A549 (cell line): ENCODE results near the gene MSH2. TPM values are rescaled to one million over a fixed set of nuclear protein-coding genes. Genes with fewer than 3 reads are reported as not detected.
A peak's percentile ranks its signal among the peaks of the same experiment; 100 is the strongest.

ENCODE experiments used
- ATAC-seq, 2 experiments: fragments of 200-7000 bp in 1 of 2; fragments of >200 bp in 1 of 2; cut with Nextera tagmentation in 1 of 2; cut with Tn5 transposase in 1 of 2; 3 replicates each; pipeline versions ENCODE4 v1.8.0 to v1.9.1; 2018 to 2020; ENCODE audit warnings: mild to moderate bottlenecking in 1 of 2, moderate library complexity in 1 of 2
- CTCF ChIA-PET: fragments of 300-600 bp; sonication (Branson Sonifier 250); formaldehyde crosslinking; extraction: SDS; loops from one replicate; lab custom pipeline; 2021; ENCODE audit warnings: antibody characterized with exemption, inconsistent platforms; lab: Yijun Ruan, JAX
- POLR2A ChIA-PET: fragments of 350-600 bp; formaldehyde crosslinking; extraction: SDS; loops from one replicate; lab custom pipeline; 2021; ENCODE audit warnings: antibody characterized with exemption, inconsistent platforms; lab: Yijun Ruan, JAX
- DNase-seq, 2 experiments: peaks; one replicate each; pipeline versions ENCODE4 v3.0.0 to v3.0.0-alpha.2; 2011 to 2016; ENCODE audit warnings: low read depth in 1 of 2, low spot score in 1 of 2
- FAIRE-seq: peaks from 2 replicates; lab custom pipeline; 2011; peaks lifted over from hg19 to GRCh38; lab: Jason Lieb, UNC
- H3K27ac ChIP-seq, 2 experiments: fragments of >200 bp; sonication (Bioruptor Twin); formaldehyde crosslinking; 3 replicates each; pipeline ENCODE4 v1.5.1; 2016 to 2017
- H3K4me1 ChIP-seq: fragments of >200 bp; sonication (Bioruptor Twin); formaldehyde crosslinking; 3 replicates; pipeline ENCODE4 v1.6.1; 2016
- H3K4me2 ChIP-seq: fragments of >200 bp; sonication (Bioruptor Twin); formaldehyde crosslinking; 3 replicates; pipeline ENCODE4 v1.6.1; 2016
- H3K4me3 ChIP-seq: fragments of >200 bp; sonication (Bioruptor Twin); formaldehyde crosslinking; 3 replicates; pipeline ENCODE4 v1.5.1; 2016
- H3K9me3 ChIP-seq: fragments of >200 bp; sonication (Bioruptor Twin); formaldehyde crosslinking; 3 replicates; pipeline ENCODE4 v1.6.1; 2016
- BCL3 ChIP-seq: fragments of >200 bp; sonication (Bioruptor Twin); formaldehyde crosslinking; IDR thresholded peaks from 3 replicates; pipeline ENCODE4 v1.6.1; 2016
- CHD2 ChIP-seq: fragments of 150-350 bp; IDR thresholded peaks from 2 replicates; pipeline ENCODE4 v1.6.1; 2014; ENCODE audit warnings: low read length; ENCODE audit not compliant: partially characterized antibody
- CHD4 ChIP-seq: fragments of 200-600 bp; sonication (generic); IDR thresholded peaks from 2 replicates; pipeline ENCODE4 v1.6.1; 2016; ENCODE audit warnings: antibody characterized with exemption, mild to moderate bottlenecking, borderline replicate concordance
- CTCF ChIP-seq: fragments of >200 bp; sonication (Bioruptor Twin); formaldehyde crosslinking; IDR thresholded peaks from 3 replicates; pipeline ENCODE4 v1.5.1; 2016
- EHF ChIP-seq: fragments of 250-450 bp; sonication (Bioruptor Pico); IDR thresholded peaks from 2 replicates; pipeline ENCODE4 v1.5.0; 2020; ENCODE audit warnings: mild to moderate bottlenecking
- EHMT2 ChIP-seq: fragments of 200-600 bp; sonication (generic); IDR thresholded peaks from 2 replicates; pipeline ENCODE4 v1.6.1; 2016; ENCODE audit warnings: antibody characterized with exemption, low read depth, mild to moderate bottlenecking, moderate library complexity
- FOSB ChIP-seq: fragments of 250-450 bp; sonication (Bioruptor Pico); IDR thresholded peaks from 2 replicates; pipeline ENCODE4 v1.5.0; 2020; ENCODE audit warnings: mild to moderate bottlenecking, moderate library complexity
- HEYL ChIP-seq: fragments of 250-450 bp; sonication (Bioruptor Pico); IDR thresholded peaks from 2 replicates; pipeline ENCODE4 v1.8.0; 2021; ENCODE audit warnings: mild to moderate bottlenecking, moderate library complexity
- HOXA7 ChIP-seq: fragments of 250-450 bp; sonication (Bioruptor Pico); IDR thresholded peaks from 2 replicates; pipeline ENCODE4 v1.5.0; 2020; ENCODE audit warnings: mild to moderate bottlenecking, moderate library complexity
- JUN ChIP-seq, 2 experiments: fragments of >200 bp; sonication (Bioruptor Twin); formaldehyde crosslinking; IDR thresholded peaks; 2 replicates in 1 of 2; 3 replicates in 1 of 2; pipeline ENCODE4 v1.6.1; 2016 to 2017
- MYC ChIP-seq: IDR thresholded peaks from 2 replicates; pipeline ENCODE4 v1.6.1; 2012; ENCODE audit warnings: mild to moderate bottlenecking, inconsistent platforms, low read length, improper control_type of control experiment, borderline replicate concordance
- PHF8 ChIP-seq: fragments of 200-600 bp; sonication (generic); IDR thresholded peaks from 2 replicates; pipeline ENCODE4 v1.6.1; 2016; ENCODE audit warnings: low read depth, mild to moderate bottlenecking, antibody characterized with exemption, moderate library complexity, borderline replicate concordance
- POLR2AphosphoS2 ChIP-seq: conservative IDR thresholded peaks from 2 replicates; pipeline ENCODE4 v1.6.1; 2012; ENCODE audit warnings: low read length, improper control_type of control experiment, inconsistent platforms
- RARB ChIP-seq: fragments of 250-450 bp; sonication (Bioruptor Pico); IDR thresholded peaks from 2 replicates; pipeline ENCODE4 v1.8.0; 2021; ENCODE audit warnings: mild to moderate bottlenecking, moderate library complexity
- RCOR1 ChIP-seq: fragments of 150-350 bp; IDR thresholded peaks from 2 replicates; pipeline ENCODE4 v1.6.1; 2014; ENCODE audit warnings: antibody characterized with exemption, low read length, low read depth
- RFX5 ChIP-seq: fragments of 450-650 bp; IDR thresholded peaks from 2 replicates; pipeline ENCODE4 v1.7.1; 2014; ENCODE audit warnings: antibody characterized with exemption, mild to moderate bottlenecking, moderate library complexity
- SMC3 ChIP-seq: fragments of >200 bp; sonication (Bioruptor Twin); formaldehyde crosslinking; IDR thresholded peaks from 3 replicates; pipeline ENCODE4 v1.6.1; 2018; ENCODE audit warnings: inconsistent platforms
- SREBF2 ChIP-seq: fragments of 450-650 bp; IDR thresholded peaks from 2 replicates; pipeline ENCODE4 v1.6.1; 2014; ENCODE audit warnings: mild to moderate bottlenecking, moderate library complexity
- ZFP36 ChIP-seq: fragments of 450-650 bp; IDR thresholded peaks from 2 replicates; pipeline ENCODE4 v1.6.1; 2014; ENCODE audit warnings: borderline replicate concordance; ENCODE audit not compliant: partially characterized antibody
- ZNF302 ChIP-seq: fragments of 250-450 bp; sonication (Bioruptor Pico); IDR thresholded peaks from 2 replicates; pipeline ENCODE4 v1.9.0; 2021; ENCODE audit warnings: inconsistent platforms, mild to moderate bottlenecking, moderate library complexity
- WGBS: methylation state at CpG from one replicate; pipeline ENCODE4 v1.1.6; 2017; ENCODE audit errors: missing lambda C conversion rate; 5-methylcytosine and 5-hydroxymethylcytosine counted together
- polyA plus RNA-seq, 4 experiments: library from polyadenylated mRNA; depleted of rRNA in 3 of 4; stranded (reverse); fragments of >200 nt; fragmentation: RNase III in 1 of 4; extraction: RNeasy Plus Mini Kit Qiagen cat#74134 plus additional on column Dnase treatment in 1 of 4; gene quantifications; 2 replicates in 3 of 4; 3 replicates in 1 of 4; pipeline ENCODE4 v1.2.3, GENCODE V29; 2011 to 2017
- TF ChIP-seq, protein P1 (sequence below): fragments of 250-450 bp; sonication (Bioruptor Pico); IDR thresholded peaks from 2 replicates; pipeline ENCODE4 v1.5.0; 2021; ENCODE audit warnings: mild to moderate bottlenecking, moderate library complexity, borderline replicate concordance
- TF ChIP-seq, protein P2 (sequence below): fragments of 450-650 bp; IDR thresholded peaks from 2 replicates; pipeline ENCODE4 v1.6.1; 2014; ENCODE audit warnings: antibody characterized with exemption
- TF ChIP-seq, protein P3 (sequence below): fragments of 200-600 bp; sonication (generic); IDR thresholded peaks from 2 replicates; pipeline ENCODE4 v1.6.1; 2016; ENCODE audit warnings: antibody characterized with exemption, mild to moderate bottlenecking, moderate library complexity

MSH2 gene
- polyA plus RNA-seq, 2 of the 4 experiments (the other 2 are of a cell fraction), result 52.8 to 59.0 TPM

DNA sequence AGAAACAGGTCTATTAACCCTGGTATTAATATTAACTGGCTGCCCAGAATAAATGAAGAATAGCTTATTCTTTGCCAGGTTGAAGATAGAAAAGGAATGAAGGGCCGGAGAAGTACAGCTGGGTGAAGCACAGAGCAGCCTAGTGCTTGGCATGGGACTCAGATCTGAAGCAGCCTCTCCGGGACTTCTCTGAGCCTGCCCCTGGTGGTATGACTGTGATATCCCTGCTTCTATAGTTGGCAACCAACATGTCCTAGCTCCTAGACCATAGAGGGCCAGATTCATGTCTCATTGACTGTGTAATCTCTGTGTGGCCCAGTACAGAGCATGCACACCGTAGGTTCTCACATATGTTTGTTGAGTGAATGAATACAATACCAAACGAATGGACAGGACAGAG, 107.8 kb downstream of the MSH2 start:
- no peaks in the 10 kb centered on the region for H3K4me1 ChIP-seq
- H3K4me3 ChIP-seq, result no peak overlapping the region
- peaks cover 7% of the 10 kb centered on the region; the same call in 2 of the 3 replicates for H3K9me3 ChIP-seq
- DNase-seq (peak in 1 of 2 experiments; percentile 38), FAIRE-seq (no peak), ATAC-seq (peak; percentile 82 to 92)
- WGBS, result 28% methylated on average over 4 of the region's 4 CpGs
- no peak overlapping the region for H3K27ac ChIP-seq
- TF ChIP-seq EHF (no peak), RFX5 (no peak), EHMT2 (no peak)
- no peak overlapping the region for H3K4me2 ChIP-seq
- ChIA-PET CTCF (interaction anchor here (0.7 to 1.6 kb wide), 4 partner anchors 9 to 35 kb away, joined by 3 to 5 read pairs (median 4); no protein-coding TSS in a partner anchor), POLR2A (no interaction called here)

GRCh38 chr2:47512581-47513083, 109.7 kb downstream of the MSH2 start:
- H3K4me3 ChIP-seq, result no peak overlapping the region
- ChIA-PET POLR2A (no interaction called here), CTCF (interaction anchor here (1.1 to 1.6 kb wide), 3 partner anchors 8 to 255 kb away, joined by 4 to 6 read pairs (median 4); no protein-coding TSS in a partner anchor)
- no peak overlapping the region for H3K4me2 ChIP-seq
- H3K9me3 ChIP-seq, result 0 out of 3 replicates have a peak, but pooled peaks cover 3% of the 10 kb centered on the region
- ATAC-seq (no peak; a peak in 1 of 6 replicates), DNase-seq (peak in 1 of 2 experiments; percentile 32), FAIRE-seq (no peak)
- H3K27ac ChIP-seq, result no peak overlapping the region
- TF ChIP-seq, protein P1, sequence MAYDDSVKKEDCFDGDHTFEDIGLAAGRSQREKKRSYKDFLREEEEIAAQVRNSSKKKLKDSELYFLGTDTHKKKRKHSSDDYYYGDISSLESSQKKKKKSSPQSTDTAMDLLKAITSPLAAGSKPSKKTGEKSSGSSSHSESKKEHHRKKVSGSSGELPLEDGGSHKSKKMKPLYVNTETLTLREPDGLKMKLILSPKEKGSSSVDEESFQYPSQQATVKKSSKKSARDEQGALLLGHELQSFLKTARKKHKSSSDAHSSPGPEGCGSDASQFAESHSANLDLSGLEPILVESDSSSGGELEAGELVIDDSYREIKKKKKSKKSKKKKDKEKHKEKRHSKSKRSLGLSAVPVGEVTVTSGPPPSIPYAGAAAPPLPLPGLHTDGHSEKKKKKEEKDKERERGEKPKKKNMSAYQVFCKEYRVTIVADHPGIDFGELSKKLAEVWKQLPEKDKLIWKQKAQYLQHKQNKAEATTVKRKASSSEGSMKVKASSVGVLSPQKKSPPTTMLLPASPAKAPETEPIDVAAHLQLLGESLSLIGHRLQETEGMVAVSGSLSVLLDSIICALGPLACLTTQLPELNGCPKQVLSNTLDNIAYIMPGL (CRISPR knock-in tag), result no peak
- TF ChIP-seq RCOR1 (no peak), POLR2AphosphoS2 (no peak), CTCF (no peak), ZNF302 (CRISPR knock-in tag) (no peak), RARB (CRISPR knock-in tag) (no peak), EHMT2 (no peak), PHF8 (no peak)
- 83% methylated on average over 1 of the region's 1 CpG for WGBS
- H3K4me1 ChIP-seq, result no peaks in the 10 kb centered on the region

DNA sequence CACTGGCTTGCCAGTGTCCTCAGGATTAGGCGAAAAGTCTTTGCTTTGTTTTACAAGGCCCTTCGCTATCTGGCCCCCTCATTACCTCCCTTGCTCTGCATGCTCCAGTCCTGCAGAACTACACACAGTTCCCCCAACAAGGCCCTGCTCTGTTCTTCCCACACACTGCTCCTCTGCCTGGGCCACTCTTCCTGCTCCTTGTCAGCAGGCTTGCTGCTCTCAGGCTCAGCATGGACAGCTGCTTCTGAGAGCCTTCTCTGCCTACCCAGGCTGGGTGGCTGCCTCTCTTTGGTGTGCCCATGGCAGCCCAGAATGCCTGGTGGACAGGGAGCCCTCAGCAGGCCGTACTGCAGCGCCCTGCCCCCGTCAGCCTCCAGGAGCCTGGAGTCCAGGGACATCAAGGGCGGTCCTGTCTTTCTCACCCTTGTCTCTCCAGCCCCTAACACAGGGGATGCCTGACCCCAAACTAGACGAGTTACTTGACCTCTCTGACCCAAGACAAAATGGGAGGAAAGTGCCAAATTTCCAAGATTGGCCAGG, 111.1 kb downstream of the MSH2 start:
- Histone ChIP-seq H3K27ac (no peak overlapping the region), H3K4me2 (no peak overlapping the region), H3K4me3 (no peak overlapping the region), H3K4me1 (no peaks in the 10 kb centered on the region), H3K9me3 (no peaks in the 10 kb centered on the region)
- 73% methylated on average over 7 of the region's 7 CpGs for WGBS
- POLR2A ChIA-PET, result no interaction called here
- TF ChIP-seq, protein P2, sequence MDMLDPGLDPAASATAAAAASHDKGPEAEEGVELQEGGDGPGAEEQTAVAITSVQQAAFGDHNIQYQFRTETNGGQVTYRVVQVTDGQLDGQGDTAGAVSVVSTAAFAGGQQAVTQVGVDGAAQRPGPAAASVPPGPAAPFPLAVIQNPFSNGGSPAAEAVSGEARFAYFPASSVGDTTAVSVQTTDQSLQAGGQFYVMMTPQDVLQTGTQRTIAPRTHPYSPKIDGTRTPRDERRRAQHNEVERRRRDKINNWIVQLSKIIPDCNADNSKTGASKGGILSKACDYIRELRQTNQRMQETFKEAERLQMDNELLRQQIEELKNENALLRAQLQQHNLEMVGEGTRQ, result no peak
- TF ChIP-seq CHD2, result no peak
- no peak for TF ChIP-seq EHMT2
- TF ChIP-seq SMC3, result no peak
- no peak for TF ChIP-seq CHD4
- no peak for TF ChIP-seq FOSB (CRISPR knock-in tag)
- no peak for TF ChIP-seq HOXA7 (CRISPR knock-in tag)
- TF ChIP-seq JUN (IDR thresholded peaks at IDR 0.05), result no peak
- TF ChIP-seq MYC, result no peak
- TF ChIP-seq BCL3, result no peak
- no peak for TF ChIP-seq HEYL (CRISPR knock-in tag)
- TF ChIP-seq SREBF2, result no peak
- TF ChIP-seq, protein P3, sequence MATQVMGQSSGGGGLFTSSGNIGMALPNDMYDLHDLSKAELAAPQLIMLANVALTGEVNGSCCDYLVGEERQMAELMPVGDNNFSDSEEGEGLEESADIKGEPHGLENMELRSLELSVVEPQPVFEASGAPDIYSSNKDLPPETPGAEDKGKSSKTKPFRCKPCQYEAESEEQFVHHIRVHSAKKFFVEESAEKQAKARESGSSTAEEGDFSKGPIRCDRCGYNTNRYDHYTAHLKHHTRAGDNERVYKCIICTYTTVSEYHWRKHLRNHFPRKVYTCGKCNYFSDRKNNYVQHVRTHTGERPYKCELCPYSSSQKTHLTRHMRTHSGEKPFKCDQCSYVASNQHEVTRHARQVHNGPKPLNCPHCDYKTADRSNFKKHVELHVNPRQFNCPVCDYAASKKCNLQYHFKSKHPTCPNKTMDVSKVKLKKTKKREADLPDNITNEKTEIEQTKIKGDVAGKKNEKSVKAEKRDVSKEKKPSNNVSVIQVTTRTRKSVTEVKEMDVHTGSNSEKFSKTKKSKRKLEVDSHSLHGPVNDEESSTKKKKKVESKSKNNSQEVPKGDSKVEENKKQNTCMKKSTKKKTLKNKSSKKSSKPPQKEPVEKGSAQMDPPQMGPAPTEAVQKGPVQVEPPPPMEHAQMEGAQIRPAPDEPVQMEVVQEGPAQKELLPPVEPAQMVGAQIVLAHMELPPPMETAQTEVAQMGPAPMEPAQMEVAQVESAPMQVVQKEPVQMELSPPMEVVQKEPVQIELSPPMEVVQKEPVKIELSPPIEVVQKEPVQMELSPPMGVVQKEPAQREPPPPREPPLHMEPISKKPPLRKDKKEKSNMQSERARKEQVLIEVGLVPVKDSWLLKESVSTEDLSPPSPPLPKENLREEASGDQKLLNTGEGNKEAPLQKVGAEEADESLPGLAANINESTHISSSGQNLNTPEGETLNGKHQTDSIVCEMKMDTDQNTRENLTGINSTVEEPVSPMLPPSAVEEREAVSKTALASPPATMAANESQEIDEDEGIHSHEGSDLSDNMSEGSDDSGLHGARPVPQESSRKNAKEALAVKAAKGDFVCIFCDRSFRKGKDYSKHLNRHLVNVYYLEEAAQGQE, result no peak
- no peak for TF ChIP-seq ZFP36
- CTCF ChIA-PET, result interaction anchor here (1.1 to 1.6 kb wide), 2 partner anchors 11 to 77 kb away, joined by 3 to 4 read pairs; no protein-coding TSS in a partner anchor
- FAIRE-seq (no peak), ATAC-seq (no peak), DNase-seq (no peak)
